ENCODE results near the gene EPHB6.

EPHB6 gene

DNA sequence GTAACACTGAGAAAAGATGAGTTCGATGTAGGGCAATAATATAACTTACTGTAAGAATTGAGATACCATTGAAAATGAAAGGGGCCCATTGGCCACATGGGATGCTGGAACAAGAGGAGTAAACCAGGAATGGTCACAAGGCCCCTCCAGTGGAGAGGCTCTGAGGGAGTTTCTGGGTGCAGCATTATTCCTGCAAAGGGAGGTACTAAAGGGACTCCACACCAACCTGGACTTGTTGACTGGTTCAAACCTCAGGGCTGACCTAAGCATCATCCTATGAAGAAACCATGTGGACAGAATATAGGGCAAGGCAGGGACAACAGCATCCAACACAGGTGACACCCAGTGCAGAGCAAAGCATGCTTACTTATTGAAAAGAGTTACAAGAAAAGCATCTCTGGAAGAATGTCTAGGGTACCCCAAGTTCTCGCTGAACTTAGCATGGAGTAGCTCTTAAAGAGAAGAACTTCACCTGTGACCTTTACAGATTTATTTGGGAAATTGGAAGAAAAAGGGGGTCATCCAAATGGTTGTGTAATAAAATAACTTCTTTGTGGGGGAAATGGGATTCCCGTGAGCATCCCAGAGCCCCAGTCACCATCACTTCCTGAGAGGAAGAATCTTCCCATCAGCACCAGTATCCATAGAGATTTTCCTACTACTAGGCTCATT lies 49.4 kb upstream of the EPHB6 start (continued):
- TF ChIP-seq, protein P1, sequence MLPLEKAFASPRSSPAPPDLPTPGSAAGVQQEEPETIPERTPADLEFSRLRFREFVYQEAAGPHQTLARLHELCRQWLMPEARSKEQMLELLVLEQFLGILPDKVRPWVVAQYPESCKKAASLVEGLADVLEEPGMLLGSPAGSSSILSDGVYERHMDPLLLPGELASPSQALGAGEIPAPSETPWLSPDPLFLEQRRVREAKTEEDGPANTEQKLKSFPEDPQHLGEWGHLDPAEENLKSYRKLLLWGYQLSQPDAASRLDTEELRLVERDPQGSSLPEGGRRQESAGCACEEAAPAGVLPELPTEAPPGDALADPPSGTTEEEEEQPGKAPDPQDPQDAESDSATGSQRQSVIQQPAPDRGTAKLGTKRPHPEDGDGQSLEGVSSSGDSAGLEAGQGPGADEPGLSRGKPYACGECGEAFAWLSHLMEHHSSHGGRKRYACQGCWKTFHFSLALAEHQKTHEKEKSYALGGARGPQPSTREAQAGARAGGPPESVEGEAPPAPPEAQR (tag by site-specific recombination; IDR thresholded peaks at IDR 0.05), result no peak
- TF ChIP-seq, protein P2, sequence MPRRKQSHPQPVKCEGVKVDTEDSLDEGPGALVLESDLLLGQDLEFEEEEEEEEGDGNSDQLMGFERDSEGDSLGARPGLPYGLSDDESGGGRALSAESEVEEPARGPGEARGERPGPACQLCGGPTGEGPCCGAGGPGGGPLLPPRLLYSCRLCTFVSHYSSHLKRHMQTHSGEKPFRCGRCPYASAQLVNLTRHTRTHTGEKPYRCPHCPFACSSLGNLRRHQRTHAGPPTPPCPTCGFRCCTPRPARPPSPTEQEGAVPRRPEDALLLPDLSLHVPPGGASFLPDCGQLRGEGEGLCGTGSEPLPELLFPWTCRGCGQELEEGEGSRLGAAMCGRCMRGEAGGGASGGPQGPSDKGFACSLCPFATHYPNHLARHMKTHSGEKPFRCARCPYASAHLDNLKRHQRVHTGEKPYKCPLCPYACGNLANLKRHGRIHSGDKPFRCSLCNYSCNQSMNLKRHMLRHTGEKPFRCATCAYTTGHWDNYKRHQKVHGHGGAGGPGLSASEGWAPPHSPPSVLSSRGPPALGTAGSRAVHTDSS (tag by site-specific recombination; IDR thresholded peaks at IDR 0.05), result no peak

DNA sequence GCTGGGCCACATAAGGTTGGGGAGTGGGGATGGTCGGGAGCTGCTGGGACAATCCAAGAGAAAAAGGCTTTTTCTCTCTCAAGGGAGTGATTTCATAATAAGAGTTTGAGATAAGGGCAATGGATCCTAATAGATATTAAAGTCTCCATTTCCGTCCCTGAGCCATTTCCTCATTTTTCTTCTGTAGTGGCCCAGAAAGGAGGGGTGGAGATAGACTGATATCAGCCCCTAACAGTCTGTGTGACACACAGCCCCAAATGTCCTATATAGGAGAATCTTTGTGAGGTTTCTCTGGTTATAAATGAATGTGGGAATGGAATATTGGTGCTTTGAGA lies 48.9 kb upstream of the EPHB6 start:
- TF ChIP-seq ZNF324 (tag by site-specific recombination; IDR thresholded peaks at IDR 0.05) (no peak), ZSCAN16 (tag by site-specific recombination; IDR thresholded peaks at IDR 0.05) (no peak), ZNF76 (tag by site-specific recombination; IDR thresholded peaks at IDR 0.05; ENCODE audit: borderline replicate concordance, low read depth) (no peak), TCF7L2 (IDR thresholded peaks at IDR 0.05; ENCODE audit: borderline replicate concordance, low read depth, low read length) (no peak), ZNF501 (tag by site-specific recombination; IDR thresholded peaks at IDR 0.05) (no peak), ZNF140 (tag by site-specific recombination; IDR thresholded peaks at IDR 0.05) (no peak), ZBTB8A (tag by site-specific recombination; IDR thresholded peaks at IDR 0.05) (no peak), KLF1 (tag by site-specific recombination; IDR thresholded peaks at IDR 0.05) (no peak), ZNF121 (tag by site-specific recombination; IDR thresholded peaks at IDR 0.05) (no peak), EGR2 (tag by site-specific recombination; IDR thresholded peaks at IDR 0.05; ENCODE audit: low read depth) (no peak), ZNF19 (tag by site-specific recombination; IDR thresholded peaks at IDR 0.05; ENCODE audit: low read depth) (no peak), GLI2 (tag by site-specific recombination; IDR thresholded peaks at IDR 0.05; ENCODE audit: borderline replicate concordance, low read depth) (no peak), ZNF221 (tag by site-specific recombination; IDR thresholded peaks at IDR 0.05; ENCODE audit: borderline replicate concordance) (no peak), ZNF423 (tag by site-specific recombination; IDR thresholded peaks at IDR 0.05) (no peak), ZNF37A (tag by site-specific recombination; IDR thresholded peaks at IDR 0.05) (no peak), ZNF585B (tag by site-specific recombination; IDR thresholded peaks at IDR 0.05) (no peak)
- TF ChIP-seq, protein P3, sequence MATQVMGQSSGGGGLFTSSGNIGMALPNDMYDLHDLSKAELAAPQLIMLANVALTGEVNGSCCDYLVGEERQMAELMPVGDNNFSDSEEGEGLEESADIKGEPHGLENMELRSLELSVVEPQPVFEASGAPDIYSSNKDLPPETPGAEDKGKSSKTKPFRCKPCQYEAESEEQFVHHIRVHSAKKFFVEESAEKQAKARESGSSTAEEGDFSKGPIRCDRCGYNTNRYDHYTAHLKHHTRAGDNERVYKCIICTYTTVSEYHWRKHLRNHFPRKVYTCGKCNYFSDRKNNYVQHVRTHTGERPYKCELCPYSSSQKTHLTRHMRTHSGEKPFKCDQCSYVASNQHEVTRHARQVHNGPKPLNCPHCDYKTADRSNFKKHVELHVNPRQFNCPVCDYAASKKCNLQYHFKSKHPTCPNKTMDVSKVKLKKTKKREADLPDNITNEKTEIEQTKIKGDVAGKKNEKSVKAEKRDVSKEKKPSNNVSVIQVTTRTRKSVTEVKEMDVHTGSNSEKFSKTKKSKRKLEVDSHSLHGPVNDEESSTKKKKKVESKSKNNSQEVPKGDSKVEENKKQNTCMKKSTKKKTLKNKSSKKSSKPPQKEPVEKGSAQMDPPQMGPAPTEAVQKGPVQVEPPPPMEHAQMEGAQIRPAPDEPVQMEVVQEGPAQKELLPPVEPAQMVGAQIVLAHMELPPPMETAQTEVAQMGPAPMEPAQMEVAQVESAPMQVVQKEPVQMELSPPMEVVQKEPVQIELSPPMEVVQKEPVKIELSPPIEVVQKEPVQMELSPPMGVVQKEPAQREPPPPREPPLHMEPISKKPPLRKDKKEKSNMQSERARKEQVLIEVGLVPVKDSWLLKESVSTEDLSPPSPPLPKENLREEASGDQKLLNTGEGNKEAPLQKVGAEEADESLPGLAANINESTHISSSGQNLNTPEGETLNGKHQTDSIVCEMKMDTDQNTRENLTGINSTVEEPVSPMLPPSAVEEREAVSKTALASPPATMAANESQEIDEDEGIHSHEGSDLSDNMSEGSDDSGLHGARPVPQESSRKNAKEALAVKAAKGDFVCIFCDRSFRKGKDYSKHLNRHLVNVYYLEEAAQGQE (tag by site-specific recombination; IDR thresholded peaks at IDR 0.05), result no peak
- Histone ChIP-seq H3K36me3 (ENCODE audit: control insufficient read depth in 2 of 2, insufficient read depth in 1 of 2, low read length in 2 of 2) (no peaks in the 10 kb centered on the region), H3K27ac (ENCODE audit: extremely low read depth, low read depth, low read length) (no peak overlapping the region), H3K4me1 (ENCODE audit: control insufficient read depth, insufficient read depth, low read length) (no peaks in the 10 kb centered on the region), H3K9me3 (ENCODE audit: control insufficient read depth, insufficient read depth, low read depth, low read length) (no peaks in the 10 kb centered on the region), H3K4me3 (ENCODE audit: low read depth, low read length) (no peak overlapping the region)
- ChIA-PET CTCF (interaction anchor here (0.7 to 4.6 kb wide), 3 partner anchors 13 to 271 kb away, joined by 3 to 17 read pairs (median 10); no protein-coding TSS in a partner anchor), POLR2A (no interaction called here)
